ENCODE measurements around the gene SHC1.

SHC1 gene

GRCh38 chr1:155017041-155017945 lies 46.7 kb upstream of the SHC1 start:
- H3K9ac ChIP-seq (ENCODE audit: low read length), result peak overlapping the region; percentile 82
- H4K5ac ChIP-seq (ENCODE audit: low read length), result no peak overlapping the region
- H2BK120ac ChIP-seq (ENCODE audit: low read depth, low read length), result peak overlapping the region; percentile 8
- H2AK5ac ChIP-seq (ENCODE audit: low read length), result peak overlapping the region; percentile 85
- peak overlapping the region; percentile 76 for H3K27ac ChIP-seq (ENCODE audit: low read depth, low read length)
- peak overlapping the region; percentile 24 for H3K18ac ChIP-seq (ENCODE audit: low read length)
- H3K27me3 ChIP-seq (ENCODE audit: insufficient read depth, low read length, poor library complexity), result no peaks in the 10 kb centered on the region
- no peaks in the 10 kb centered on the region for H3K79me1 ChIP-seq (ENCODE audit: low read length)
- no CpG with 5 or more reads among the region's 49 CpGs for WGBS (ENCODE audit: extremely low coverage, insufficient coverage, low lambda C conversion rate)
- peak overlapping the region; percentile 93 for H2BK5ac ChIP-seq (ENCODE audit: low read length)
- no peak overlapping the region for H3K4me3 ChIP-seq (ENCODE audit: low read length)
- H3K23ac ChIP-seq (ENCODE audit: low read length), result peak overlapping the region; percentile 80
- H3K4me1 ChIP-seq (ENCODE audit: control insufficient read depth, low read depth, low read length), result peaks cover 11% of the 10 kb centered on the region
- peak; percentile 99 for DNase-seq
- H3K56ac ChIP-seq (ENCODE audit: low read length), result peak overlapping the region; percentile 94
- no peak overlapping the region for H4K8ac ChIP-seq (ENCODE audit: low read depth, low read length)
- H3K36me3 ChIP-seq (ENCODE audit: control insufficient read depth, insufficient read depth, low read length), result no peaks in the 10 kb centered on the region
- H3K4me2 ChIP-seq (ENCODE audit: low read length), result peak overlapping the region; percentile 52
- H2BK15ac ChIP-seq (replicated peaks; ENCODE audit: low read depth), result no peak overlapping the region
- H3K79me2 ChIP-seq (ENCODE audit: control insufficient read depth, insufficient read depth, low read length), result no peaks in the 10 kb centered on the region
- peak overlapping the region; percentile 25 for H3K4ac ChIP-seq (ENCODE audit: low read depth, low read length)

DNA sequence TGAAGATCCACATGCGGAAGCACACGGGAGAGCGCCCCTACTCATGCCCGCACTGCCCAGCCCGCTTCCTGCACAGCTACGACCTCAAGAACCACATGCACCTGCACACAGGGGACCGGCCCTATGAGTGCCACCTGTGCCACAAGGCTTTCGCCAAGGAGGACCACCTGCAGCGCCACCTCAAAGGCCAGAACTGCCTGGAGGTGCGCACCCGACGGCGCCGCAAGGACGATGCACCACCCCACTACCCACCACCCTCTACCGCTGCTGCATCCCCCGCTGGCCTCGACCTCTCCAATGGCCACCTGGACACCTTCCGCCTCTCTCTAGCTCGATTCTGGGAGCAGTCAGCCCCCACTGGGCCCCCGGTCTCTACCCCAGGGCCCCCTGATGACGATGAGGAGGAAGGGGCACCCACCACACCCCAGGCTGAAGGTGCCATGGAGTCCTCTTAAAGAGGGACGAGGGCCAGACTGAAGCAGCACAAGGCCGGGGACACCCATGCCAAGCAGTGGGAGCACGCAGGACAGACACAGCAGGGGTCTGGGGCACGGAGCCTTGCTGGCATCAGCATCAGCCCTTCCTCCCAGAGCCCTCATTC lies 45.8 kb upstream of the SHC1 start:
- peak overlapping the region; percentile 76 for H3K27ac ChIP-seq (ENCODE audit: low read depth, low read length)
- DNase-seq, result no peak

GRCh38 chr1:155015527-155016230 lies 45.1 kb upstream of the SHC1 start:
- H3K56ac ChIP-seq (ENCODE audit: low read length), result no peak overlapping the region
- no CpG with 5 or more reads among the region's 16 CpGs for WGBS (ENCODE audit: extremely low coverage, insufficient coverage, low lambda C conversion rate)
- no peak overlapping the region for H2AK5ac ChIP-seq (ENCODE audit: low read length)
- no peak overlapping the region for H4K8ac ChIP-seq (ENCODE audit: low read depth, low read length)
- no peak overlapping the region for H3K23ac ChIP-seq (ENCODE audit: low read length)
- no peaks in the 10 kb centered on the region for H3K79me2 ChIP-seq (ENCODE audit: control insufficient read depth, insufficient read depth, low read length)
- H3K9ac ChIP-seq (ENCODE audit: low read length), result no peak overlapping the region
- no peak overlapping the region for H3K18ac ChIP-seq (ENCODE audit: low read length)
- H3K4me1 ChIP-seq (ENCODE audit: control insufficient read depth, low read depth, low read length), result peaks cover 15% of the 10 kb centered on the region
- no peak overlapping the region for H2BK120ac ChIP-seq (ENCODE audit: low read depth, low read length)
- peaks cover 2% of the 10 kb centered on the region for H3K79me1 ChIP-seq (ENCODE audit: low read length)
- no peak overlapping the region for H4K5ac ChIP-seq (ENCODE audit: low read length)
- no peak overlapping the region for H2BK15ac ChIP-seq (replicated peaks; ENCODE audit: low read depth)
- no peak overlapping the region for H2BK5ac ChIP-seq (ENCODE audit: low read length)
- no peak overlapping the region for H3K4ac ChIP-seq (ENCODE audit: low read depth, low read length)
- no peak overlapping the region for H3K27ac ChIP-seq (ENCODE audit: low read depth, low read length)
- H3K4me3 ChIP-seq (ENCODE audit: low read length), result no peak overlapping the region
- no peak for DNase-seq
- no peaks in the 10 kb centered on the region for H3K27me3 ChIP-seq (ENCODE audit: insufficient read depth, low read length, poor library complexity)
- no peak overlapping the region for H3K4me2 ChIP-seq (ENCODE audit: low read length)
- H3K36me3 ChIP-seq (ENCODE audit: control insufficient read depth, insufficient read depth, low read length), result no peaks in the 10 kb centered on the region

More for the DNA sequence above, 45.8 kb upstream of the SHC1 start:
- H3K9ac ChIP-seq (ENCODE audit: low read length), result no peak overlapping the region
- peak overlapping the region; percentile 25 for H3K4ac ChIP-seq (ENCODE audit: low read depth, low read length)
- no CpG with 5 or more reads among the region's 26 CpGs for WGBS (ENCODE audit: extremely low coverage, insufficient coverage, low lambda C conversion rate)
- H4K5ac ChIP-seq (ENCODE audit: low read length), result no peak overlapping the region
- H3K36me3 ChIP-seq (ENCODE audit: control insufficient read depth, insufficient read depth, low read length), result no peaks in the 10 kb centered on the region
- H2BK15ac ChIP-seq (replicated peaks; ENCODE audit: low read depth), result no peak overlapping the region
- H3K4me2 ChIP-seq (ENCODE audit: low read length), result no peak overlapping the region
- no peak overlapping the region for H2BK120ac ChIP-seq (ENCODE audit: low read depth, low read length)
- no peak overlapping the region for H4K8ac ChIP-seq (ENCODE audit: low read depth, low read length)
- no peak overlapping the region for H2AK5ac ChIP-seq (ENCODE audit: low read length)
- H3K27me3 ChIP-seq (ENCODE audit: insufficient read depth, low read length, poor library complexity), result no peaks in the 10 kb centered on the region
- peaks cover 15% of the 10 kb centered on the region for H3K4me1 ChIP-seq (ENCODE audit: control insufficient read depth, low read depth, low read length)
- no peak overlapping the region for H2BK5ac ChIP-seq (ENCODE audit: low read length)
- peaks cover 2% of the 10 kb centered on the region for H3K79me1 ChIP-seq (ENCODE audit: low read length)
- peak overlapping the region; percentile 94 for H3K56ac ChIP-seq (ENCODE audit: low read length)
- no peak overlapping the region for H3K4me3 ChIP-seq (ENCODE audit: low read length)
- H3K79me2 ChIP-seq (ENCODE audit: control insufficient read depth, insufficient read depth, low read length), result no peaks in the 10 kb centered on the region
- peak overlapping the region; percentile 19 for H3K18ac ChIP-seq (ENCODE audit: low read length)
- H3K23ac ChIP-seq (ENCODE audit: low read length), result no peak overlapping the region

DNA sequence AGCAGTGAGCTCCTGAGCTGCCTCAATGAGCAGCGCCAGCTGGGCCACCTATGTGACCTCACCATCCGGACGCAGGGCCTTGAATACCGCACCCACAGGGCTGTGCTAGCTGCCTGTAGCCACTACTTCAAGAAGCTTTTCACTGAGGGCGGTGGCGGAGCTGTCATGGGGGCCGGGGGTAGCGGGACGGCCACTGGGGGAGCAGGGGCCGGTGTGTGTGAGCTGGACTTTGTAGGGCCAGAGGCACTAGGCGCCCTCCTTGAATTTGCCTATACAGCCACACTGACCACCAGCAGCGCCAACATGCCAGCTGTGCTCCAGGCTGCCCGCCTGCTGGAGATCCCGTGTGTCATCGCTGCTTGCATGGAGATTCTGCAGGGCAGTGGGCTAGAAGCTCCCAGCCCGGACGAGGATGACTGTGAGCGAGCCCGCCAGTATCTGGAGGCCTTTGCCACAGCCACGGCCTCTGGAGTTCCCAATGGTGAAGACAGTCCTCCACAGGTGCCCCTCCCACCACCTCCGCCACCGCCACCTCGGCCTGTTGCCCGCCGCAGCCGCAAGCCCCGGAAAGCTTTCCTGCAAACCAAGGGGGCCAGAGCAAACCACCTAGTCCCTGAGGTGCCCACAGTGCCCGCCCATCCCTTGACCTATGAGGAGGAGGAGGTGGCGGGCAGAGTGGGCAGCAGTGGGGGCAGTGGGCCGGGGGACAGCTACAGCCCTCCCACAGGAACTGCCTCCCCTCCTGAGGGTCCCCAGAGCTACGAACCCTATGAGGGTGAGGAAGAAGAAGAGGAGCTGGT lies 44.4 kb upstream of the SHC1 start:
- Histone ChIP-seq H4K8ac (ENCODE audit: low read depth, low read length) (no peak overlapping the region), H3K9ac (ENCODE audit: low read length) (no peak overlapping the region), H3K18ac (ENCODE audit: low read length) (no peak overlapping the region), H2BK120ac (ENCODE audit: low read depth, low read length) (no peak overlapping the region), H2AK5ac (ENCODE audit: low read length) (no peak overlapping the region), H3K4ac (ENCODE audit: low read depth, low read length) (no peak overlapping the region), H2BK5ac (ENCODE audit: low read length) (no peak overlapping the region), H3K79me1 (ENCODE audit: low read length) (peaks cover 2% of the 10 kb centered on the region), H3K56ac (ENCODE audit: low read length) (no peak overlapping the region), H3K27ac (ENCODE audit: low read depth, low read length) (no peak overlapping the region), H3K36me3 (ENCODE audit: control insufficient read depth, insufficient read depth, low read length) (no peaks in the 10 kb centered on the region), H3K23ac (ENCODE audit: low read length) (no peak overlapping the region), H2BK15ac (replicated peaks; ENCODE audit: low read depth) (no peak overlapping the region), H3K4me2 (ENCODE audit: low read length) (no peak overlapping the region), H3K4me3 (ENCODE audit: low read length) (no peak overlapping the region), H3K79me2 (ENCODE audit: control insufficient read depth, insufficient read depth, low read length) (no peaks in the 10 kb centered on the region), H3K4me1 (ENCODE audit: control insufficient read depth, low read depth, low read length) (peaks cover 15% of the 10 kb centered on the region), H4K5ac (ENCODE audit: low read length) (no peak overlapping the region), H3K27me3 (ENCODE audit: insufficient read depth, low read length, poor library complexity) (no peaks in the 10 kb centered on the region)
- no CpG with 5 or more reads among the region's 31 CpGs for WGBS (ENCODE audit: extremely low coverage, insufficient coverage, low lambda C conversion rate)
- no peak for DNase-seq

DNA sequence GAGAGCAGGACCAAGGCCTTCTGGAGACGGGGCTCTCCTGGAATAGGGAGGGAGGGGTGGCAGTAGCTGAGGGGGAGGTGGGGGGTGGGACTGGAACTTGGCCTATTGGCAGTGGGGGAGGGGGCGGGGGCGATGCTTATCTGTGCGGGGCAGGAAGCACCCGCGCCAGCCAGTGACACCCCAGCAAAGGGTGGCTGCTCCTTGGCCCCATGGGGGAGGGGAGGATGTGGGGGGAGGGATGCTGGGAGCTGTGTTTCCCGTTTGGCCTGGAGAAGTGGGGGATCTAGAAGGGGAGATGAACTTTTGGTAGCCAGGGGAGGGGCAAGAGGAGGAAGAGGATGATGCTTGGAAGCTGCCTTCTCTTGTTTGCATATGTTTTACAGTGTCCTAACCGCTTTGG lies 43.1 kb upstream of the SHC1 start:
- H3K4me3 ChIP-seq (ENCODE audit: low read length), result no peak overlapping the region
- no peak overlapping the region for H2AK5ac ChIP-seq (ENCODE audit: low read length)
- no CpG with 5 or more reads among the region's 8 CpGs for WGBS (ENCODE audit: extremely low coverage, insufficient coverage, low lambda C conversion rate)
- peak overlapping the region; percentile 62 for H3K56ac ChIP-seq (ENCODE audit: low read length)
- H3K4me1 ChIP-seq (ENCODE audit: control insufficient read depth, low read depth, low read length), result peaks cover 16% of the 10 kb centered on the region
- H3K4me2 ChIP-seq (ENCODE audit: low read length), result no peak overlapping the region
- no peak overlapping the region for H2BK15ac ChIP-seq (replicated peaks; ENCODE audit: low read depth)
- H3K27ac ChIP-seq (ENCODE audit: low read depth, low read length), result no peak overlapping the region
- H2BK120ac ChIP-seq (ENCODE audit: low read depth, low read length), result no peak overlapping the region
- no peak overlapping the region for H2BK5ac ChIP-seq (ENCODE audit: low read length)
- H3K36me3 ChIP-seq (ENCODE audit: control insufficient read depth, insufficient read depth, low read length), result no peaks in the 10 kb centered on the region
- peak; percentile 33 for DNase-seq
- no peak overlapping the region for H3K4ac ChIP-seq (ENCODE audit: low read depth, low read length)
- H3K79me1 ChIP-seq (ENCODE audit: low read length), result peaks cover 2% of the 10 kb centered on the region
- H4K5ac ChIP-seq (ENCODE audit: low read length), result no peak overlapping the region
- H3K27me3 ChIP-seq (ENCODE audit: insufficient read depth, low read length, poor library complexity), result no peaks in the 10 kb centered on the region
- no peaks in the 10 kb centered on the region for H3K79me2 ChIP-seq (ENCODE audit: control insufficient read depth, insufficient read depth, low read length)
- no peak overlapping the region for H3K9ac ChIP-seq (ENCODE audit: low read length)
- no peak overlapping the region for H3K23ac ChIP-seq (ENCODE audit: low read length)
- H4K8ac ChIP-seq (ENCODE audit: low read depth, low read length), result no peak overlapping the region
- no peak overlapping the region for H3K18ac ChIP-seq (ENCODE audit: low read length)
